Stimulated activated naive CD4-positive, alpha-beta T cell treated with Interleukin-2 at 50 U/mL for 16 hours (primary cell): ENCODE results near the gene GKN1.
"Not testable (repeated sequence)": the region's sequence is repeated elsewhere in the genome, so short reads cannot be mapped to it uniquely, and the experiment has no call there.

Experiments
- DNase-seq: peaks from one replicate; lab custom pipeline; 2025; lab: John Stamatoyannopoulos, UW

GKN1 gene, protein sequence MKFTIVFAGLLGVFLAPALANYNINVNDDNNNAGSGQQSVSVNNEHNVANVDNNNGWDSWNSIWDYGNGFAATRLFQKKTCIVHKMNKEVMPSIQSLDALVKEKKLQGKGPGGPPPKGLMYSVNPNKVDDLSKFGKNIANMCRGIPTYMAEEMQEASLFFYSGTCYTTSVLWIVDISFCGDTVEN

DNA sequence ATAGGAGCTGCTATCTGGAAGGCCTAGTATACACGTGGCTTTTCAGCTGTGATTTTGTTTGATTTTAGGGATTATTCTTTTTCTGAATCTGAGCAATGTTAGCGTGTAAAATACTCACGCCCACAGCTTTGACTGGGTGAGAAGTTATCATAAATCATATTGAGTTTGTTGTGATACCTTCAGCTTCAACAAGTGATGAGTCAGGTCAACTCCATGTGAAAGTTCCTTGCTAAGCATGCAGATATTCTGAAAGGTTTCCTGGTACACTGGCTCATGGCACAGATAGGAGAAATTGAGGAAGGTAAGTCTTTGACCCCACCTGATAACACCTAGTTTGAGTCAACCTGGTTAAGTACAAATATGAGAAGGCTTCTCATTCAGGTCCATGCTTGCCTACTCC, at the start of gene GKN1:
GKN1 (plus strand) TSS at position 386 of the 400 bp plus-strand sequence. CDS start 42 bp downstream, outside the sequence.
- no peak for DNase-seq

DNA sequence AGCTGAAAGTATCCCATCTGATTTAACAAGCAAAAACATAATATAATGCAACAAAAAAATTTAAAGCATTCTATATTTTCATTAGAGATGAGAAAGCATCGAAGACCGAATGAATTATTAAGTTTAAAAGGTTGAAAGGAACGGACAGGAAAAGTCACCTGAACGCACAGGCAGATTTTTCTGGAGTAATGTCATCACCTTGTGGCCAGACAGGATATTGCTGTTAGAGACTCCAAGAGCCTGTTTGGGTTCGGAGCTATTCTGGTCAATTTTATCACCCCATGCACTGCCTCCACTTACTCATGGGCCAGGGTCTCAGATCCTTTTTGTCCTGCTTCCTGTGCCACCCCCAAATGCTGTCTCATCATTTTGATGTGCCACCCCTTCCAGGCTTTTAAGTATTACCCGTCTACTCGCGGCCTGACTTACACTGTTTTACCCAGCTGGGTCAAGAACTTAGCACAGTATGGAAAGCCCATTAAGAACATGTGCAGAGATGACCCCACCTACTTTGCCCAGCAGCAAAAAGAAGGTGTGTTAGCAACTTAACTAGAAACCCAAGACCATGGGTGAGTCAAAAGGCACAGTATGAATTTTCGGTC, 49.0 kb upstream of the GKN1 start:
- DNase-seq: peak; percentile 28

DNA sequence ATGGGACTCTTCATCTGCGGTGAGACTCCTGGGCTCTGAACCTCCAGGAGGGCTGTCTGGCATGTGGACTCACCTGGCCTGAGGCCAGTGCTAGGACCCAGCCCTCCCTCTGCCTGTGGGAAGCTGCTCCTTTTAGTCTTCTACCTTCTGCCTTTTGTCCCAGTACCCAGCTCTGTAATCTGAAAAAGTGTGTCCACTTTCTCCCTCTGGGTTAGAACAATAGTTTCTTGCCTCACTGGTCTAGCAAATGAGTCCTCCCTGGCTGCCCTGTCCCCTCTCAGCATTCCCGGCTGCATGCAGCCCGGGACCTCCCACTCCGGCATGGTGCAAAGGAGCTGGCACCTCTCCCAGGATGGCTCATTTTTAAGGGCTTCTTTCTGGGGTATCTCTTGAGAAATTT, 47.6 kb upstream of the GKN1 start:
- no peak for DNase-seq

DNA sequence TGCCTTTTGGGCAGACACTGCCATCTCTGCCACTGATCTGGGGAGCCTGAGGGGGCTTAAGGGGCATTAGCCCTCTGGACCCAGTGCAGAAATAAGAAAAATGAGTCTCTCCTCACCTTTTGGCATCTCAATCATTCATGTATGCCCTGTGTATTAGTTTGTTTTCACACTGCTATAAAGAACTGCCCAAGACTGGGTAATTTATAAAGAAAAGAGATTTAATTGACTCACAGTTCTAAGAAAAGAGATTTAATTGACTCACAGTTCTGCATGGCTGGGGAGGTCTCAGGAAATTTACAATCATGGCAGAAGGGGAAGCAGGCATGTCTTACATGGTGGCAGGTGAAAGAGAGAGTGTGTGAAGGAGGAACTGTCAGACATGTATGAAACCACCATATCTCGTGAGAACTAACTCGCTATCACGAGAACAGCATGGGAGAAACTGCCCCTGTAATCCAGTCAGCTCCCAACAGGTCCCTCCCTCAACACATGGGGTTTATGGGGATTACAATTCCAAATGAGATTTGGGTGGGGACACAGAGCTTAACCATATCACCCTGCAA, 43.2 kb upstream of the GKN1 start:
- no peak for DNase-seq

DNA sequence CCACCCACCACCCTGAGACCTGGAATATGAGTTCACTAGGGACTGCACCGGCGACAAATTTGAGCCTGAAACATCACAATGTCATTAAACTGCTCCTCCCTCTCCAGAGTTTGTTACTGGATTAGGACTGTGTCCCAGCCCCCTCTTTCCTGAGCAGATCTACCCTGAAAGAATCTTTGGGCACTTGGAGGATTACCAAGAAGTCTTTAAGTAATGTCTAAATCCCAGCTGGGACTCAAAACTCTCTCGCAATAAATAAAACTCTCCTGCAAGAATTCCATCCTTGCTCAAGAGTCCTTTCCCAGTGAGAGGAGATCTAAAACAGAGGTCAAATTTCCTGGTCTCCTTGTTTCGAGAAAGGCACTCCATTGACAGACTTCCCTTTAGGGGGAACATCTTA, 42.6 kb upstream of the GKN1 start:
- DNase-seq: no peak

DNA sequence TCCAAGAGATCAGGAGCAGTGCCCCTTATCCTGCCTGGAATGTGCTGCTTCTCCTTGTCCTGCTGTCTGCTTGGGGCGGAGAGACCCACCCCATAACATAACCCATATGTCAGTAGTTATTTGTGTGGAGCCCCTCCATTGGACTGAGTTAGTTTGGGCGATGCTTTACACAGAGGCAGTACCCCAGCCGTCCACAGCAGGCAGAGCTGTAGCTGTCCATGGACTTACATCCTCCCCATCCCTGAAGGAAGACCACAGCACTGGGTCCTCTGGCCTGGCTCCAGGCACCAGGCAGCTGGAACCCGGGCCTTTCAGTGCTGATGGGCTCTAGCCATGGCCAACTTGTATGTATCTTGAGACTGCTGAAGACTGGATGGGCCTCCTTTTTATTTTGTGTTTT, 42.0 kb upstream of the GKN1 start:
- no peak for DNase-seq

DNA sequence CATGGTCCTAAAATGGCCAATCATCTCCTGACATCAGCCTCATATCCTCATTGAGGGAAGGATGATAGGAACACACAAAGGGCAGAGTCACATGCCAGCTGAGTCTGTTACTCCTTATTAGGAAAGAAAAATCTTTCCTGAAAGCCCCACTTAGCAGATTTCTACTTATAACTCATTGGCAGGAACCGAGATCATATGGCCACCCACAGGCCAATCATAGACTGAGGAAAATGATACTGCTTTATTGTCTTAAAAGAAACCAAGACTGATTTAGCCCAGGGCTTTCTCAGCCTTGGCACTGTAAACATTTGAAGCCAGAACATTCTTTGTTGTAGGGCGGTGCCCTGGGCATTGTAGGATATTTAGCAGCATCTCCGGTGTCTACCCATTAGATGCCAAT, 40.4 kb upstream of the GKN1 start:
- DNase-seq: no peak

DNA sequence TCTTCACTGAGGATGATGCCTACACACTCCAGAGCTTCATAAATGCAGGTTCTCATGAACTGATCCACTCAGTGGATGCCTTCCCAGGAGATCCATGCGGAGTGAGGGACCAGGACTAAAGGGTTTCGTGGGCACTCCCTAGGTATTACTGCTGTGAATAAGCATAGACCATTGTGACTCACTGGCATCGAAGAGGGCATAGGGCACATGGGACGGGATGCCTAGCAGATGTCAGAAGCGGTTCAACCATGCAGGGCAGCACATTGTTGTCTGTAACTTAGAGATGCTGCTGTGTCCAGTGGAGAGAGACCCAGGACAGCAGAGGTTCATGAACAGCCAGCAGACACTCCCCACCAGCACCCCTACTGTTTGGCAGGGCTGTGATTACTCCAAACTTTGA, 39.0 kb upstream of the GKN1 start:
- no peak for DNase-seq

DNA sequence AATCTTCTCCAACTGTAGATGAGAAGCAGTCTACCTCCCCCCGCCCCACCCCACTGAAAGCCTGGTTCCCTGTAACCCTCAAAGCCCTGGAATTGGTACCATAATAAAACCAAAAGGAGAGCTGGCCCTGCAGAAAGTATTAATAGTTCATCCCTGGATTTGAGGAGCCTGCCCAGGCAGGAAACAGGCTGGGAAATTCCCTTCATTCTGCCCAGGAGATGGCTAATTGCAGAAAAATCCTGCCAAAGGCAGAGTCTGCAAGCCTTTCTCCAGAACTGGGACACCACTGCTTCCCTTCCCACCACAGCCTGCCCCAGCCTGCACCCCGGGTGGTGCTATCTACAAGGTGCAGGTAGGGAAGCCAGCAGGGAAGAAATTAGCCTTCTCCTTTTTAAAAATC, 38.0 kb upstream of the GKN1 start:
- no peak for DNase-seq

DNA sequence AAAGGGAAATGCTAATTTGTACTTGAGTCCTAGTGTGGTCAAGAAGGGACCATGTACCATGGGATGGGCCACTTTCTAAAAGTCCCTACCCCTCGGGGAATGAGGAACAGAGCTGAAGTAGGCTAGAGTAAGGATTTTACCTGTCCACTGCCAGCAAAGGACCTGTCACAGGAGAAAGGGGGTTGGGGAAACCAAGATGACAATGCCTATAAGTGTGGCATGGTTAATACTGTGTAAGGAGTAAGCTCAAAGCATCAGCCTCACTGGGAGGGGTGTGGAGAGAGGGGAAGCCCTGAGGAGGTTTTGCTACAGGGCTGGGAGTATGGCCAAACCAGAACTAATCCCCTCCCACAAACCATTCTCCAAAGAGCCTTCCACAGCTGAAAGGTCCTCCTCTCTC, 37.5 kb upstream of the GKN1 start:
- no peak for DNase-seq

DNA sequence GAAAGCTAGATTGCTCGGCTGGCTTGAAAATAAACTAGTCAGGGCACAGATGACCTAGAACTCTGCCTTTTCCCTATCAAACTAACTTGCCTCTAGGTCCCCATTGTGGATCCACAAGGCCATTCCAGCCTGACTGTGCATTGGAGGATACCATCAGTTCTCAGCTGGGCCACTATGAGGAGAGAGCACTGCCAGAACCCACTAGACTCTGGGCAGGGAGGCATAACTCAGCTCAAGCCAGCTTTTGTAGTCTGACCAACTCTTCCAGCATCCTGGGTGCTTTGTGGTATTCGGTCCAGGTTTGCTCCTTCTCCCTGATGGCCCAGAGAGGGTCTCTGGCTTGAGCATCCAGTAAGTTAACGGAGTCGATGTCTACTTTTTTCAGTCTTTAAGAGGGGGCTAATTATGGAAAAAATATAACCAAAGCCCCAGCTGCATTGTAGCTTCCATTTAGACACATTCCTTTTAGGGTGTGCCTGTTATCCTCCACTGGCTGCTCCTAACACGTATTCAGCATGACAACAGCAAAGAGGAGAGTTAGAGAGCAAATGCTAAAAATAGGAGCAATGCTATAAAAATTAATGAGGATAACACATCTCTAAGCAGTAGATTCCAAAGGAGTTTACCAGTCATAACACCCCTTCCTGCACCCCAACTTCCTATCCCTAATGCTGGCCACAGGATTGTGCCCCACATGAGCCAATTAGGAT, 36.9 kb upstream of the GKN1 start:
- DNase-seq: no peak

DNA sequence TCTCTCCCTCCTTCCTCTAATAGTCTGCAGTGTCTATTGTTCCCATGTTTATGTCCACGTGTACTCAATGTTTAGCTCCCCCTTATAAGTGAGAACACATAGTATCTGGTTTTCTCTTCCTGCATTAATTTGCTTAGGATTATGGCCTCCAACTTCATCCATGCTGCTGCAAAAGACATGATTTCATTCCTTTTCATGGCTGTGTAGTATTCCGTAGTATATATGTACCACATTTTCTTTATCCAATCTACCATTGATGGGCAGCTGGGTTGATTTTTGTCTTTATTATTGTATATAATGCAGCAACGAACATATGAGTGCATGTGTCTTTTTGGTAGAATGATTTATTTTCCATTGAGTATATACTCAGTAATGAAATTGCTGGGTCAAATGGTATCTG, 35.5 kb upstream of the GKN1 start:
- no peak for DNase-seq

DNA sequence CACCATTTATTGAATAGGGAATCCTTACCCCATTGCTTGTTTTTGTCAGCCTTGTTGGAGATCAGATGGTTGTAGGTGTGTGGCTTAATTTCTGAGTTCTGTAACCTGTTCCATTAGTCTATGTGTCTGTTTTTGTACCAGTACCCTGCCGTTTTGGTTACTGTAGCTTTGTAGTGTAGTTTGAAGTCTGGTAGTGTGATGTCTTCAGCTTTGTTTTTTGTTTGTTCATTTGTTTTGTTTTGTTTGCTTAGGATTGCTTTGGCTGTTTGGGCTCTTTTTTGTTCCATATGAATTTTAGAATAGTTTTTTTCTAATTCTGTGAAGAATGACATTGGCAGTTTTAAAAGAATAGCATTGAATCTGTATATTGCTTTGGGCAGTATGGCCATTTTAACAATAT, 34.5 kb upstream of the GKN1 start:
- DNase-seq: no peak

DNA sequence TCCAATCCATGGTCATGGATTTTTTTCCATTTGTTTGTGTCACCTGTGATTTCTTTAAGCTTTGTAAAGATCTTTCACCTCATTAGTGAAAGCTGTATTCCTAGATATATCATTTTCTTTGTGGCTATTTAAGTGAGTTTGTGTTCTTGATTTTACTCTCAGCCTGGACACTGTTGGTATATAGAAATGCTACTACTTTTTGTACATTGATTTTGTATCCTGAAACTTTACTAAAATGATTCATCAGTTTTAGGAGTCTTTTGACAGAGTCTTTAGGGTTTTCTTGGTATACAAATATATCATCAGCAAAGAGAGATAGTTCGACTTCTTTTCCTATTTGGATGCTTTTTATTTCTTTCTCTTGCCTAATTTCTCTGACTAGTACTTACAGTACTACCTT, 34.1 kb upstream of the GKN1 start:
- DNase-seq: no peak

DNA sequence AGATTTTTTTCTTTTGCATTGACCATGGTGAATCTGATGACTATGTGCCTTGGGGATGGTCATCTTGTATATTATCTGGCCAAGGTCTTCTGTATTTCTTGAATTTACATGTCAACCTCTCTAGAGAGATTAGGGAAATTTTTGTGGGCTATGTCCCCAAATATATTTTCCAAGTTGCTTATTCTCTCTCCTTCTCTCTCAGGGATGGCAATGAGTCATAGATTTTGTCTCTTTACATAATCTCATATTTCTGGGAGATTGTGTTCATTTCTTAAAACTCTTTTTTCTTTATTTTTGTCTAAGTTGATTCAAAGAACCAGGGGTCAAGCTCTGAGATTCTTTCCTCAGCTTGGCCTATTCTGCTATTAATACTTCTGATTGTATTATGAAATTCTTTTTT, 31.6 kb upstream of the GKN1 start:
- DNase-seq: no peak

DNA sequence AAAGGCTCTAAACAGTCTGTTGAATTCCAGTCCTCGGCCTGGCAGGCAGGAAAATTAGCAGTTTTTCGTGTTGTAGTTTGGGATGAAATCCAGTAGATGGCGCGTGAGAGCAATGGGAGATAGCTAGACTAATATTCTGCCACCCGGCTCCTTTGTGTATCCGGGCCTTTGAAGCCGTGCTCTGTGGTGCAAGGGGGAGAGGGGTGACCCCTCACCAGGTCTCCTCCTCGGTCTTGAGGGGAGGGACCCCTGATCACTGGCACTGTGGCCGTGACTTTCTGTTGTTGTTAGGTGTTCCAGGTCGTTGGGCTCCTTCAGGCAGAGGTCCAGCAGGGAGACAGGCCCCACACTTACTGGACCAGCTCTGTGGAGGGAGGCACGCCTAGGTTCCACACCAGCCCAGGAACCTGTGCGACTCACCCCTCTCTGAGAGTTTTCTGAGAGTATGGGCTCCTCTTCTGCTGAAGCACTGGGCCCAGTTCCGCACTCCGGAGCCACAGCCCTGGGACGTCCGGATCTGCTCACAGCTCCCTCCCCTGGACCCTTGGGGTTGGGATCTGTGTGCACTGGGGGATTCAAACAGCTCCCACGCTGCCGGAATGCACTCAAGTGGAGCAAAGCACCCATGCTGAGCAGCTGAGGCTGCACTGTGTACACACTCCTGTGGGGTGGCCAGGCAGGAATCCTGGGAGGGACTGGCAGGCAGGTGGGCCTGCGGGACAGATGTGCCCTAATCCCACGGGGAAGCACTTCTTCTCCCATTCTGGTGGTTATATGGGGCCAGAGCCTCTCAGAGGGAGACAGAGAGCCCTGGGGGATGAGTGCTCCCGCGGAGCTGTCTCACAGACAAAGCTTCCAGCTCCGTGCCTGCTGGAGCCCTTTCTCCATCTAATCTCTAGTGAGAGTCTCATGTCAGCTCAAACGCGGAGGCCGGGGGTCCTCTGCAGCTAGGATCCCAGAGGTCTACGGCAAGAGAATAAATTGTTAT, 30.6 kb upstream of the GKN1 start:
- peak; percentile 22 for DNase-seq

DNA sequence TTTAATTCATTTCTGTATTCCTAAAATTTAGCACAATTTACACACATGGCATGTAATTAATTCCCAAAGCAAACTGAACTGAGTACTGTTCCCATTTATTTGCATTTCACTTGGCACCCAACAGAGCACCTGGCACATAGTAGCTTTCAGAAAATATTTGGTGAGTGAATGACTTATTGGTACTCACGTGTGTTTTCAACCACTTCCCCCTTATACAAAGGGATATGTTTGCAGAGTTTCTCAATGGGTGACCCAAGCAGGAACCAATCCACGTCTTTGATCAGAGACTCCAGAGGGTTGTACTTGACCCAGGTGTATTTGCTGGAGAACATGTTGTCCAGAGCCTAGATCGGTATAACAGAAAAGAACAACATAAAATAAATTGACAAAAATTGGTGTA, 28.3 kb upstream of the GKN1 start:
- DNase-seq: no peak

DNA sequence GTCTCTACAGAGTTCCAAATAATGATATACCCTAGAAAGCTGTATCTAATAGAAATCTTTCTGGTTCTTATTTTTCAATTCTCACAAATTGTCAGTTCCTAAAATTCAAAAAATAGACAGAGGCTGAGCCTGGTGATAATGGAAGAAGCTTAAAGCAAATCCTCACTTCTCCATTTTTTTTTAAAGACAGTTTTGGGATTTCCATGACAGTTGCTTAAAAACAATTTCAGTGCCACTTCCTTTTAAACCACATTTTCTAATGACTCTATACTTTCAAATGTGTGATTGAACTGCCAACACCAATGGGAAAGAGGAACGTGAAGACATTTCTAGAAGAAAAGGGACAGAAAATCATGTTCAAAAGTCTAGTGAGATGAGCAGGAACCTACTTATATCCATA, 25.7 kb upstream of the GKN1 start:
- no peak for DNase-seq

DNA sequence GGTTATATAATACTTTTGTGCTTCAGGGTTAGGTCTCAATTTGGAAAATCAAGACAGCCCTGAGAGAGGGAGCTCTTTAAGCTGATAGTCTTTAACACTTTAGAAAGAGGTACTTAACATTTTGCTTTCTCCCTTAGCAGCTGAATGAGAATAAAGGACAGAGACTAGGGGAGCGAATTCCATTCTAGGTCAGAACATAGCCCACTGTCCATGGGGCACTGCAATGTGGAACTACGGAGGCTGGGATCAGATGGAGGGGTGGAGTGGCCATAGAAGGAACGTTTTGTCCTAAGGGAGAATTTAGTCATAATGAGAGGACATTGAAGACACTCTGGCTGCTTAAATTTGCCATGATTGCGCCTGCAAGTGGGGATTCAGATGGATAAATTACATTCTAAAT, 22.5 kb upstream of the GKN1 start:
- DNase-seq: no peak

DNA sequence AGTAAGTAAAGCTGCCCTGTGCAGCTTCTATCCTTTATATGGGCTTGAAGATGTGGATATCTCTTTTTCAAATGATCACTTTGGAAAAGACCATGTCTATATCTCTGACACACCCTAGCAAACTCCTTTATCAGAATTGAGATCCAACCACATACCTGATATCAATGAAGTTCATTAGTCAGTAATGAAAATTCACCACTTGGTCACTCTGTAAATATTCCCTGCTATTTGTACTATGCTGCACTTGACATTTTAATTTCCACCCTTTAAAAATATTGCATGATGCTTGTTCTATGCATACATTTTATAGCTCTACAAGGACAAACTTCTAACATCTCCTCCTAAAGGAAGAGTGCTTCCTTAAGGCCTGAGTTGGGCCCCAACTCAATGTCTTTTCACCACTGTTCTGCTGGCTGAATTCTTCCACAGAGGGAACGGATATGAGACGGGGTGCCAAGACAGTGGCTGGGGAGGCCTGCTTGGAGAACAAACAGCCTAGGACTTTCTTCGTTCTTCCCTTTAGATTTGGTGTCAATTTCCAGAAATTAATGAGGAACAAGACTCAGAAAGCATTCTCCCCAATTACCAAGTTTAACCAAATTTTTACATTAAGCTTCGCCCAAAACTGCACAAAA, 21.4 kb upstream of the GKN1 start, which contains the start of gene GKN2:
GKN2 (minus strand) TSS at position 7 of the 635 bp plus-strand sequence. CDS start 32 bp downstream, outside the sequence.
- DNase-seq: no peak

DNA sequence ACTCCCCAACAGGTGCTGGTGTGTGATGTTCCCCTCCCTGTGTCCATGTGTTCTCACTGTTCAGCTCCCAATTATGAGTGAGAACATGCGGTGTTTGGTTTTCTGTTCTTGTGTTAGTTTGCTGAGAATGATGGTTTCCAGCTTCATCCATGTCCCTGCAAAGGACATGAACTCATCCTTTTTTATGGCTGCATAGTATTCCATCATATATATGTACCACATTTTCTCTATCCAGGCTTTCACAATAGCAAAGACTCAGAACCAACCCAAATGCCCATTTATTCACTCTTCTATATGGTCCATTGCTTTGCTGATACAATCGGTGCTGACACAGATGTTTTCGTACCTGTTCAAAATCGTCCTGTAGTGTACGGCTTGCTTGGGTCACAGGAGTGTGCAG, 19.0 kb upstream of the GKN1 start:
- DNase-seq: not testable (repeated sequence)

DNA sequence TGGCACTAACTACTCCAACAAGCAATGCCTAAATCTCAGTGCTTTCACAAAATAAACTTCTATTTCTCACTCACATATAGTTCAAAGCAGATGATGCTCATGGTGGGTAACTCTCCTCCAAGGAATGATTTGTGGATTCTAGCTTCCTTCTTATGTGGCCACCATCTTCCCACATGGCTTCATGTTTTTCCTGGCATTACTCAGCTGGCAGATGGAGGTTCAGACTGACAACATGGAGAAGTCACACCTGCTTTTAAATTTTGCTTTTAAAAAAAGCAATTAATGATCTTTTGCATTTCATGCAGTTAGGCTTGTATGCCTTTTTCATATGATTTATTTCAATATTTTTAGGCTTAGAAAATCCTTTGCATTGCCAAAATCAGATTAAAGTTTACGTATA, 15.4 kb upstream of the GKN1 start:
- no peak for DNase-seq
